ENCODE measurements around the gene ZNF652. TPM values are rescaled to one million over a fixed set of nuclear protein-coding genes. Genes with fewer than 3 reads are reported as not detected.
"Not testable (repeated sequence)": the region's sequence is repeated elsewhere in the genome, so short reads cannot be mapped to it uniquely, and the experiment has no call there.

ZNF652 gene
- total RNA-seq, 1 donor from 2014 or later = 4.3 TPM

GRCh38 chr17:49393491-49394255 is 31.6 kb upstream of the ZNF652 start:
- no peaks in the 10 kb centered on the region for H3K9me3 Mint-ChIP-seq
- H3K27ac Mint-ChIP-seq = no peak overlapping the region
- no peaks in the 10 kb centered on the region for H3K36me3 Mint-ChIP-seq (ENCODE audit: low read depth)
- intact Hi-C loops (cut with micrococcal nuclease) = no loop called here
- DNase-seq (ENCODE audit: low spot score) = no peak
- H3K4me1 Mint-ChIP-seq (ENCODE audit: low read depth) = peaks cover 30% of the 10 kb centered on the region
- peaks cover 10% of the 10 kb centered on the region for H3K27me3 Mint-ChIP-seq (ENCODE audit: low read depth)
- no peak overlapping the region for H3K4me3 Mint-ChIP-seq (ENCODE audit: low read depth)

- no peak overlapping the region for H3K4me3 Mint-ChIP-seq (ENCODE audit: low read depth)
- H3K36me3 Mint-ChIP-seq (ENCODE audit: low read depth) = no peaks in the 10 kb centered on the region
- intact Hi-C loops (cut with micrococcal nuclease) = no loop called here
- H3K27ac Mint-ChIP-seq = peak overlapping the region; percentile 53
- DNase-seq (ENCODE audit: low spot score) = no peak
- peaks cover 4% of the 10 kb centered on the region for H3K27me3 Mint-ChIP-seq (ENCODE audit: low read depth)
- H3K4me1 Mint-ChIP-seq (ENCODE audit: low read depth) = peaks cover 44% of the 10 kb centered on the region
- H3K9me3 Mint-ChIP-seq = no peaks in the 10 kb centered on the region
These were observed 28.7 kb upstream of the ZNF652 start for GRCh38 chr17:49390548-49391324.

- H3K27me3 Mint-ChIP-seq (ENCODE audit: low read depth); intact Hi-C loops (cut with micrococcal nuclease); DNase-seq (ENCODE audit: low spot score); H3K9me3 Mint-ChIP-seq; H3K4me3 Mint-ChIP-seq (ENCODE audit: low read depth); H3K36me3 Mint-ChIP-seq (ENCODE audit: low read depth): not testable (repeated sequence)
- peaks cover 44% of the 10 kb centered on the region for H3K4me1 Mint-ChIP-seq (ENCODE audit: low read depth)
- peak overlapping the region; percentile 39 for H3K27ac Mint-ChIP-seq
These were observed 27.7 kb upstream of the ZNF652 start for GRCh38 chr17:49389514-49390347.

- no peaks in the 10 kb centered on the region for H3K36me3 Mint-ChIP-seq (ENCODE audit: low read depth)
- H3K27me3 Mint-ChIP-seq (ENCODE audit: low read depth) = peaks cover 5% of the 10 kb centered on the region
- peak overlapping the region; percentile 43 for H3K27ac Mint-ChIP-seq
- no peak overlapping the region for H3K4me3 Mint-ChIP-seq (ENCODE audit: low read depth)
- peaks cover 41% of the 10 kb centered on the region for H3K4me1 Mint-ChIP-seq (ENCODE audit: low read depth)
- no peaks in the 10 kb centered on the region for H3K9me3 Mint-ChIP-seq
- intact Hi-C loops (cut with micrococcal nuclease) = no loop called here
- no peak for DNase-seq (ENCODE audit: low spot score)
These were observed 26.9 kb upstream of the ZNF652 start for GRCh38 chr17:49388692-49389513.

GRCh38 chr17:49388290-49388640 is 26.2 kb upstream of the ZNF652 start:
- Mint-ChIP-seq H3K27ac (peak overlapping the region; percentile 28), H3K4me3 (ENCODE audit: low read depth) (peak overlapping the region; percentile 42), H3K27me3 (ENCODE audit: low read depth) (peaks cover 8% of the 10 kb centered on the region), H3K36me3 (ENCODE audit: low read depth) (no peaks in the 10 kb centered on the region), H3K9me3 (no peaks in the 10 kb centered on the region), H3K4me1 (ENCODE audit: low read depth) (peaks cover 40% of the 10 kb centered on the region)
- intact Hi-C loops (cut with micrococcal nuclease) = no loop called here
- peak; percentile 20 for DNase-seq (ENCODE audit: low spot score)

- no peak for DNase-seq (ENCODE audit: low spot score)
- no peaks in the 10 kb centered on the region for H3K9me3 Mint-ChIP-seq
- intact Hi-C loops (cut with micrococcal nuclease) = no loop called here
- H3K36me3 Mint-ChIP-seq (ENCODE audit: low read depth) = no peaks in the 10 kb centered on the region
- peak overlapping the region; percentile 28 for H3K27ac Mint-ChIP-seq
- peaks cover 40% of the 10 kb centered on the region for H3K4me1 Mint-ChIP-seq (ENCODE audit: low read depth)
- peaks cover 8% of the 10 kb centered on the region for H3K27me3 Mint-ChIP-seq (ENCODE audit: low read depth)
- H3K4me3 Mint-ChIP-seq (ENCODE audit: low read depth) = no peak overlapping the region
These were observed 25.6 kb upstream of the ZNF652 start for GRCh38 chr17:49387498-49388289.

- H3K4me1 Mint-ChIP-seq (ENCODE audit: low read depth) = peaks cover 40% of the 10 kb centered on the region
- H3K27me3 Mint-ChIP-seq (ENCODE audit: low read depth) = peaks cover 8% of the 10 kb centered on the region
- no peak overlapping the region for H3K27ac Mint-ChIP-seq
- DNase-seq (ENCODE audit: low spot score) = no peak
- intact Hi-C loops (cut with micrococcal nuclease) = no loop called here
- no peaks in the 10 kb centered on the region for H3K9me3 Mint-ChIP-seq
- H3K4me3 Mint-ChIP-seq (ENCODE audit: low read depth) = no peak overlapping the region
- H3K36me3 Mint-ChIP-seq (ENCODE audit: low read depth) = no peaks in the 10 kb centered on the region
These were observed 24.3 kb upstream of the ZNF652 start for GRCh38 chr17:49386373-49386772.

GRCh38 chr17:49384951-49385350 is 22.9 kb upstream of the ZNF652 start:
- no peak for DNase-seq (ENCODE audit: low spot score)
- intact Hi-C loops (cut with micrococcal nuclease) = no loop called here
- H3K4me3 Mint-ChIP-seq (ENCODE audit: low read depth) = no peak overlapping the region
- no peaks in the 10 kb centered on the region for H3K36me3 Mint-ChIP-seq (ENCODE audit: low read depth)
- H3K4me1 Mint-ChIP-seq (ENCODE audit: low read depth) = peaks cover 27% of the 10 kb centered on the region
- H3K27ac Mint-ChIP-seq = no peak overlapping the region
- H3K27me3 Mint-ChIP-seq (ENCODE audit: low read depth) = peaks cover 9% of the 10 kb centered on the region
- H3K9me3 Mint-ChIP-seq = no peaks in the 10 kb centered on the region

- peaks cover 13% of the 10 kb centered on the region for H3K4me1 Mint-ChIP-seq (ENCODE audit: low read depth)
- H3K27ac Mint-ChIP-seq = no peak overlapping the region
- no peak overlapping the region for H3K4me3 Mint-ChIP-seq (ENCODE audit: low read depth)
- H3K27me3 Mint-ChIP-seq (ENCODE audit: low read depth) = peaks cover 18% of the 10 kb centered on the region
- intact Hi-C loops (cut with micrococcal nuclease) = no loop called here
- no peak for DNase-seq (ENCODE audit: low spot score)
- H3K9me3 Mint-ChIP-seq = no peaks in the 10 kb centered on the region
- H3K36me3 Mint-ChIP-seq (ENCODE audit: low read depth) = no peaks in the 10 kb centered on the region
These were observed 21.0 kb upstream of the ZNF652 start for GRCh38 chr17:49383060-49383459.

DNA sequence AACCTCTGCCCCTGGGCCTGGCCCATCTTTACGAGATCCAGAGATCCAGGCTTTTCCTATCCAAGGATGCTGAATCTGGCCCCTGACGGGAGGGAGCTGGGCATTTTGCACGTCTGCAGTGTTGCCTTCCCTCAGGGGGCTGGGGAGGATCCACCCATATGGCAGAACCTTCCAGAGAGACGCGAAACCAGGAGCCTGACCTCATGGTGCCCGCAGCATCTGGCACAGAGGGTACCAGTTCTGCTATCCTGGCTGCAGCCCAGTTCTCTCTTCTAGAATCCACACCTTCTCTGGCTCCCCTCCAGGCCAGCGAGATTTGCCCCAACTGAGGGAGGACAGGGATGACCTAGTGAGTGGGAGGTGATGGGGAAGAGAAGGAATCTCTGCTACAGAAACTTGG is 20.5 kb upstream of the ZNF652 start:
- Mint-ChIP-seq H3K4me3 (ENCODE audit: low read depth) (no peak overlapping the region), H3K36me3 (ENCODE audit: low read depth) (no peaks in the 10 kb centered on the region), H3K4me1 (ENCODE audit: low read depth) (peaks cover 8% of the 10 kb centered on the region), H3K27me3 (ENCODE audit: low read depth) (peaks cover 21% of the 10 kb centered on the region), H3K9me3 (no peaks in the 10 kb centered on the region), H3K27ac (no peak overlapping the region)
- DNase-seq (ENCODE audit: low spot score) = no peak
- intact Hi-C loops (cut with micrococcal nuclease) = no loop called here

GRCh38 chr17:49381793-49382192 is 19.7 kb upstream of the ZNF652 start:
- Mint-ChIP-seq H3K9me3 (no peaks in the 10 kb centered on the region), H3K36me3 (ENCODE audit: low read depth) (no peaks in the 10 kb centered on the region), H3K27me3 (ENCODE audit: low read depth) (peaks cover 21% of the 10 kb centered on the region), H3K4me3 (ENCODE audit: low read depth) (no peak overlapping the region), H3K27ac (no peak overlapping the region), H3K4me1 (ENCODE audit: low read depth) (peaks cover 2% of the 10 kb centered on the region)
- no peak for DNase-seq (ENCODE audit: low spot score)
- intact Hi-C loops (cut with micrococcal nuclease) = no loop called here

All from activated T-helper 2 cell treated with anti-CD3 and anti-CD28 coated beads, Interferon-gamma antibody, Interleukin-2, Interleukin-4, amounts not matched to agents 10 μg/mL and 5 μg/mL and 100 μg/mL, durations not matched to agents 14 hours and 24 hours and 36 hours (primary cell).